ENCODE results near the gene PSME2.
A peak's percentile ranks its signal among the peaks of the same experiment; 100 is the strongest.

PSME2 gene

GRCh38 chr14:24146453-24146977 is at the start of gene PSME2:
PSME2 (minus strand) TSS chr14:24146610; CDS start chr14:24146581, 29 bp downstream.
- peak; percentile 75 for DNase-seq

DNA sequence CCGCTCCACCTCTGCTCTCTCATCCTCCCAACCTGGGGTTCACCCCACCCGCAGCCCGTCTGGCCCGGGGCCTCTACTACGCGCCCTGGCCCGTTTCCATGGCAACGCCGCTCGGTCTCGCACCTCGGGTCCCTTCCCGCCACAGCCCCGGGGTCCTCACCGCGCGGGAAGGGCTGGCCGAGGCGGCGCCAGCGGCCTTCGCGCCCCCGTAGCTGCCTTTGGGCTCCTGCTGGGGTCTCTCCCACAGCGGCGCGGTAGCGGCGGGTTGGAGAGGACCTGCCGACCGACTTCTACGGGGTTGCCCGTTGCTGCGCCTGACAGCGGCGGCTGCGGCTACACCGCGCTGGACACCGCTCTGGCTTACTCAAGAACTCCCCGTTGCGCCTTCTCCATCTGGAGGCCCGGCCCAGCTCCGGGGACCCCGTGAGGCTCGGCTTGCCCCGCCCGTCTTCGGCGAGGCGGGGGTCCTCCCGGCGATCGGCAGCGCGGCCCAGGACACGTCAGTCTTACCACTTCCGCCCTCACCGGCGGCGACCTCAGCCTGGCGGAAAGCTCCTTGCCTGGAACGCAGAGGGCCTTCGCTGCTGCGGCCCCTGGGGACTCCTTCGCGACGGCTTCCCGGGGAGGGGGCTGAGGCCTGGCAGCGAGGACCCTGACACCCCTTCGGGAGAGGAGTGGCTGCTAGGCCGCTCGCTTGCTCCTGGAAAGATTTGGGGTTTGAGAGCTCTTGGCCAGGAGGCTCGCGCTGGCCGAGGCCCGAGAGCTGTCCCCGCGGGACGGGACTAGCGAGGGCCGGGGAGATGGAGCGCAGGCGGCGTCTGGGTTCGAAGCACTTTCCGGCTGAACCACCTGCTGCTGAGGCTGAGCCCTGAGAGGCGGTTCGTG is 49.0 kb upstream of the PSME2 start, which contains the start of gene TM9SF1:
TSS of gene TM9SF1 (minus strand) at position 256 of the 885 bp plus-strand sequence. CDS start 422 bp downstream, outside the sequence.
- peak; percentile 84 for DNase-seq

DNA sequence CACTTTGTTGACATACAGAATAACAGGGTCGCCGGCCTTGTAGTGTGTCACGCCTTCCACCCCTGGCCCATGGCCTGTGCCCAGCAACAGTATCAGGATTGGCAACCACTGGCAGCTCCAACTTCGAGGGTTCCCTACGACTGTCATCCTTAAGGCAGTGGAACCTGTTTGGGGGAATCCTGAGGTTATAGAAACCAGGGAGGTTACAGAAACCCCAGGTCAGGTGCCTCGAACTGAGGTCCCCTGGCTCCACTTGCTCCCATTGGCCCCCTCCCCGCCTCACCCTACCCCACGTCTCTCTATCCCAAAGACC is 48.4 kb upstream of the PSME2 start:
- no peak for DNase-seq

GRCh38 chr14:24194186-24194872 is 47.9 kb upstream of the PSME2 start:
- DNase-seq: no peak

GRCh38 chr14:24192933-24193332 is 46.5 kb upstream of the PSME2 start:
- DNase-seq: no peak

GRCh38 chr14:24190416-24190815 is 44.0 kb upstream of the PSME2 start:
- DNase-seq: no peak

- DNase-seq: no peak
Observed at GRCh38 chr14:24189460-24189859, 43.0 kb upstream of the PSME2 start.

- DNase-seq: no peak
Observed at GRCh38 chr14:24189059-24189375, 42.6 kb upstream of the PSME2 start.

- peak; percentile 94 for DNase-seq
Observed at GRCh38 chr14:24188251-24189058, 42.0 kb upstream of the PSME2 start, which contains the start of gene IPO4. IPO4 (minus strand) TSS chr14:24188816; CDS start chr14:24188787, 29 bp downstream.

- no peak for DNase-seq
Observed at GRCh38 chr14:24187539-24187915, 41.1 kb upstream of the PSME2 start.

GRCh38 chr14:24186831-24187538 is 40.6 kb upstream of the PSME2 start:
- DNase-seq: no peak

DNA sequence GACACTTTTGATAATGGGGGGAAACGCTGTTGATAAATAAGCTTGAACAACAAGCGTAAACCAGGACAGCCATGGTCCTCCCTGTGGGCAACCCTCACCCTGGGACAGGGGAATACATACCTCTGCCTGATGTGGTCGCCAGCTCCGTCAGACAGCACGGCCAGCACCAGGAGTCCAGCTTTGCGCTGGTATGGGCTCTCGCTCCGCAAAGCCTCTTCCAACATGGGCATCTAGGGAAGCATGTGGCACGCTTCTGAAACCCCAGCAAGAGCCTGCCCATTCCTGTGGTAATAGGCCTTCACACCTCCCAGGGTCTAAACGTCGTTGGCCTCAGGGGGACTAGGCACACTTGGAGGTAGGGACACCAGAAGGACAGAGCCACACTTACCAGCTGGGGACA is 39.3 kb upstream of the PSME2 start:
- no peak for DNase-seq

GRCh38 chr14:24185026-24185425 is 38.6 kb upstream of the PSME2 start:
- DNase-seq: no peak

DNA sequence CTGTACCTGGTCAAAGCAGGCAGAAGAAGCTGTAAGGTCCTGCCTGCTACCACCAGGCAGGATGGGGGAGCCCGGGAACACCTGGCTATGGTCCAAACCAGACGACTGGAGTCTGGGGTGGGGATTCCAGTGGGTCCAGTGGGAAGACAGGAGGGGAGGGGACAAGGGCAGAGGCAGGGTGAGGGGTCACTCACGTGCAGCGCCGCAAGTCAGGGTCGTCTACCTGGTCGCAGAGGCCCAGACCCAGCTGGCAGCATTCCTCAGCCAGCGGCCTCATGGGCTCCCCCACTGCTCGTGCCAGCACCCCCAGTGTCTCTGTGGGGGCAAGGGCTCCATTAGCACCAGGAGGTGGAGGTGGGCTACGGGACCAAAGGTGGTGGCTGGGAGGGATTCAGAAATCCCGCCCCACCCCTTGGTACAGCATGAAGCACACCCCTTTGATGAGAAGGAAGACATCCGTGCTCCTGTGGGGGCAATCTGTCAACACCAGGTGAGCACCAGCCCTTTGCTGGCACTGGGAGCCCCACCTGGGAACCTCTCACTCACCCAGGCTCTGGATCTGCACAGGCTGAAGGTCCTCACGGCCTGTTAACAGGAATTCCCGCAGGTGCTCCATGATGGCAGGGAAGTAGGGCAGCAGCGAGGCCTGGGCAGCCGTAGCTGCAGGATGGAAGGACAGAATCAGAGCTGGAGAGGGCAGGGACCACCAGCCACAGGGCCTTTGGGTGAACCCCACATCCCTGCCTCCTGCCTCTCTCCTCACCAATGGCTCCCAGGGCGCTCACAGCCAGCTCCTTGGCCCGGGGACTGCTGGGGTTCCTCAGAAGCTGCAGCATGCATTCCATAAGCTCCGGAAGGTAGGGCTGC is 37.9 kb upstream of the PSME2 start:
- DNase-seq: no peak

- DNase-seq: no peak
Observed at GRCh38 chr14:24183014-24183481, 36.6 kb upstream of the PSME2 start.

DNA sequence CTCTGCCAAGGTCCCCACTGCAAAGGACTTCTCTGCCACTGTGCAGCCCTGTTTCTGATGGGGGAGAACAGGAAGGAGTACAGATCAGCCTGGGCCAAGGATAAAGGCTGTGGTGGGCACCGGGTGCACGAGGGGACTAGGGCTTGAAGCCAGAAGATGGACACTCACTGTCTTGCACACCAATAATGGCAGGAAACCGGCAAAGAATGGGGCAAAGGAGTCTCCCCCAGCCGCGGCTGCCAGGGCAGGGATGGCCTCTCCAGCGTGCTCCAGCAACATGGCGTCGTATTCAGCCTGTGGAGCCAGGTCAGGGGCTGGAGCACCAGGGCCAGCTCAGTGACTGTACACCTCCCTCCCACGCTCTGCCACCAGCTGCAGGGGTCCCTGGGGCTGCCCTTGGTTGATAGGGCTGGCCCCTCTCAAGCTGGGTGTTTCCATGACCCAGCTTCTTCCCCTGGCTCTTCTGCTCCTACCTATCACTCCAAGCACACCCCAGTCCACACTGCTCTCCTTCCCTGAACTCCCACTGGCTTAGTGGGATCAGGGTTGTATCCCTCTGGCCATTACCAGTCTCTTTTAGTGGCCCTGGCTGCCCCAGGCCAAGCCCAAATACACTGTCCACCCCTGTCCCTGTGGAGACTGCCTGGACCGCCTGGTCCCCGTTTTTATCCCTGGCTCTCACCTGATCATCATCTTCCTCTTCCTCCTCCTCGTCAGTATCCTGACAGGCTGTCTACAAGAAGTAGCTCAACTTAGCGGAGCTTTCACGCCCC is 35.9 kb upstream of the PSME2 start:
- DNase-seq: no peak

DNA sequence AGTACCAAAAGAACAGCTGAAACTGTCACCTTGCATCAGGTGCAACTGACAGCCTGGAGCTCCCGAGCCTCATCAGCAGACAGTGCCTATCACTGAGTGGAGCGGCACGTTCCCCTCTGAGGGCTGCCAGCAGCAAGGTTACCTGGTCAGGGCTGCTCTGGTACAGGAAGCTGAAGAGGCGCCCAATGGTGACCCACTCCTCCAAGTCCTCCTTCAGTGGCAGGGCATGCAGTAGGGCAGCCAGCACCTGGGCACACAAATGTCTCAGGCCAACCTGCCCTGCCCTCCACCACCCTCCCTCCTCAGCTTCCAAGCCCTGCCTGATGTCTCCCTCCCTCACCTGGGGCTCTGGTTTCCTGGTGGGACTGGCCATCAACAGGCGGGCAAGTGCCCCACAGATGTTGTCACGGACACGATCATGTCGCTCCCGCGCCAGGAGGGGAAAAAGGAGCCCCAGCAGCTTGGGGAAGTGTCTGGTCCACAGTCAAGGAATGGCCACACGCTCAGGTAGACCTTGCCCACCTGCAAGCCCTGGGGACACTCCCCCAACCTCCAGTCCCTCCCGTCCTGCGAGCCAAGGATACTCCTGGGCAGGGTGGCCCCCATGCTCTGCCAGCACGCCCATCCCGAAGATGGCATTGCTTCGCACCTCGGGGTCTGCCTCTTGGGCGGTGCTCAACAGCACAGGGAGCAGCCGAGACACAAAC is 35.1 kb upstream of the PSME2 start:
- DNase-seq: no peak

DNA sequence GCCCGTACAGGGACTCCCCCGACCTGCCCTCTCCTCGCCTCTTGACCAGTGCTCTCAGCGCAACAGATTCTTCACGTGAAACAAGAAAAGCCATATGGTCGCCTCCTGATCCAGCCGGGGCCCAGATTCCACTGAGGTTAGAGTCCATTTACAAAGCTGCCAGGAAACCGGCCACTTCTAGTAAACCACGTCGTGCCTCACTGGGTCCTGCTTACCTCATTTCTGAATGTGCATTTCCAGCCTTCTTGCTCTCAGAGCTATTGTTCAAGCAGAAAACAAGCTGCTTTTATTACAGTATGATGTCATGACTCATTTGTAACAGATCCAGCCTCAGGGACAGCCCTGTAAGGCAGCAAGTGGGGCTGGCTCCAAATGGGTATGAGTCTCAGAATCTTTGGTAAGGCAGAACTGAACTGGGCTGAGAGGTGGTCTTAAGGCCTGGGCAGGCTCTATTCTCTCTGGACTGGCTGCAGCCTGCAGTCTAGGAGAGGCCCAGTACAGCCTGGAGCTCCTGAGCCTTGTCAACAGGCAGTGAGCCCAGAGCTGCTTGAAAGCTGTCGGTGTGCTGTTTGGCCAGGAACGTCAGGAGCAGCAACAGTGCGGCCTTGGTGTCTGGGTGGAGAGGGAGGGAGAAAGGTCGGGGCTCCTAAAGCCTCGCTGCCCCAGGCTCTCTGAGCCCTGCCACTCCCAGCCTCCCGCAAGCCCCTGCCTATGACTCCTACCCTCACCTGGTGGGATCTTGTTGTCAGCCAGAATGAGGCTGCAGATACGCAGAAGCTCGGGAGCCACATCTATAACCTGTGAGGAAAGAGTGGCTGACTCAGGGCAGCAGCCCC is 33.8 kb upstream of the PSME2 start:
- no peak for DNase-seq

Data from activated CD4-positive, alpha-beta T cell treated with anti-CD3 and anti-CD28 coated beads, Interleukin-2, amount 50 U/mL, for 1 hour (primary cell).